OCI-LY3 (cell line): ENCODE data around the gene GYPB.
"Not testable (repeated sequence)": the region's sequence is repeated elsewhere in the genome, so short reads cannot be mapped to it uniquely, and the experiment has no call there.

Experiments
- EZH2phosphoT487 ChIP-seq: fragments of 200-600 bp; shearing (Covaris generic); IDR thresholded peaks from 2 replicates; pipeline ENCODE4 v1.6.1; 2018; ENCODE audit warnings: antibody characterized with exemption, mixed run types, low read depth
- TF ChIP-seq, protein P1 (sequence below): fragments of 200-600, 300-600 bp; sonication (generic); IDR thresholded peaks from 2 replicates; pipeline ENCODE4 v1.5.1; 2014; ENCODE audit warnings: antibody characterized with exemption, low read length, low read depth

DNA sequence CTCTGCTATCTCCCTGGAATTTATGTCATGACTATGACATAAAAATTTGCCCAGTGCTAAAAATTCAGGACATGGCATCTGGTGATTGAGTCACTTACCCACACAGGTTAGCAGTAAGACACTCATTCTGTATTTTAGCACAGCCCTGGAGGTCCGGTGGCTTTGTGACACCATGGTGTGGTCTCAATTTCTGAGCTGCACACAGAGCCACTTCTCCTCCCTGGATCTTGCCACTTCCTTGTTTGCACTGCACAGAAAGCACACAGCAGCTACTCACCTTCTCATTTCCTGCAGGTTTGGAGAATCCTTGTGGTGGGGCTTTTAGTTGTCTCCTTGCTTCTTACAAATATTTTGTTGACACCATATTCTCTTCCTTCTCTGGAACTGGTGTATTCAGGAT, 69.0 kb downstream of the GYPB start:
- TF ChIP-seq, protein P1, sequence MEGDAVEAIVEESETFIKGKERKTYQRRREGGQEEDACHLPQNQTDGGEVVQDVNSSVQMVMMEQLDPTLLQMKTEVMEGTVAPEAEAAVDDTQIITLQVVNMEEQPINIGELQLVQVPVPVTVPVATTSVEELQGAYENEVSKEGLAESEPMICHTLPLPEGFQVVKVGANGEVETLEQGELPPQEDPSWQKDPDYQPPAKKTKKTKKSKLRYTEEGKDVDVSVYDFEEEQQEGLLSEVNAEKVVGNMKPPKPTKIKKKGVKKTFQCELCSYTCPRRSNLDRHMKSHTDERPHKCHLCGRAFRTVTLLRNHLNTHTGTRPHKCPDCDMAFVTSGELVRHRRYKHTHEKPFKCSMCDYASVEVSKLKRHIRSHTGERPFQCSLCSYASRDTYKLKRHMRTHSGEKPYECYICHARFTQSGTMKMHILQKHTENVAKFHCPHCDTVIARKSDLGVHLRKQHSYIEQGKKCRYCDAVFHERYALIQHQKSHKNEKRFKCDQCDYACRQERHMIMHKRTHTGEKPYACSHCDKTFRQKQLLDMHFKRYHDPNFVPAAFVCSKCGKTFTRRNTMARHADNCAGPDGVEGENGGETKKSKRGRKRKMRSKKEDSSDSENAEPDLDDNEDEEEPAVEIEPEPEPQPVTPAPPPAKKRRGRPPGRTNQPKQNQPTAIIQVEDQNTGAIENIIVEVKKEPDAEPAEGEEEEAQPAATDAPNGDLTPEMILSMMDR = not testable (repeated sequence)
- not testable (repeated sequence) for TF ChIP-seq EZH2phosphoT487
